Astrocyte (in vitro differentiated cells and primary cell): ENCODE data around the gene CCDC57.

Experiments
- CTCF ChIP-seq: IDR thresholded peaks from 2 replicates; pipeline ENCODE4 v1.5.1; 2011; ENCODE audit warnings: low read depth, mild to moderate bottlenecking, inconsistent platforms, low read length, moderate library complexity; ENCODE audit not compliant: insufficient read depth
- EZH2 ChIP-seq: IDR thresholded peaks from 2 replicates; pipeline ENCODE4 v1.6.1; 2012; ENCODE audit warnings: mild to moderate bottlenecking, low read length, inconsistent platforms; ENCODE audit not compliant: insufficient read depth

GRCh38 chr17:82098169-82098938, 114.3 kb downstream of the CCDC57 start, which contains the start of gene FASN:
- TF ChIP-seq CTCF (no peak), EZH2 (no peak)
